ENCODE results near the gene SMURF1.

DNA sequence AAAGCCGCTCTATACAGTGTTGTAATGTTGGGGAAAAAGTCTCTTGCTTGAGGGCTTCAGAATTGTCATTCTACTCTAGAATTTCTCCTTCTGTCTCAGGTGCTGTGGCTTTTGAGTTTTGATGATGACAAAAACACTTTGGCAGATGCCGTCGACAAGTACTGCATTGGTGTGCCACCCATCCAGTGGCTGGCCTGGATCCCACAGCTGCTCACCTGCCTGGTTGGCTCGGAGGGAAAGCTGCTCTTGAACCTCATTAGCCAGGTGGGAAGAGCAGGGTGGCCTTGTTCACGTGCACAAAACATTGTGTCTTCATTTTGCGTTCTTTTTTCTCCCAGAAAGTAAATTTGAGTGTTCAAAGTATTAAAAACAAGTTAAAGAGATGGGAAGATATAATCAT is 153.6 kb downstream of the SMURF1 start:
- TF ChIP-seq CTCF (conservative IDR thresholded peaks at IDR 0.05 in 1 of 2, IDR thresholded peaks at IDR 0.05 in 1 of 2; ENCODE audit: extremely low read depth in 1 of 2, insufficient read depth in 1 of 2, low read depth in 1 of 2, low read length in 2 of 2) (no peak), EZH2 (IDR thresholded peaks at IDR 0.05; ENCODE audit: borderline replicate concordance, low read length) (no peak)

Measured in mammary epithelial cell (primary cell).